GM12892 (cell line): Measurements from ENCODE around the gene UBE2L3.

ENCODE experiments used
- POLR2AphosphoS5 ChIP-seq: IDR thresholded peaks from 2 replicates; pipeline ENCODE4 v1.6.1; 2011; ENCODE audit warnings: low read depth, low read length, control low read depth
- TAF1 ChIP-seq: IDR thresholded peaks from 2 replicates; pipeline ENCODE4 v1.6.1; 2011; ENCODE audit warnings: low read depth, mild to moderate bottlenecking, control low read depth, low read length, borderline replicate concordance

GRCh38 chr22:21570398-21570797 lies 2.9 kb downstream of the UBE2L3 start:
- TF ChIP-seq POLR2AphosphoS5 (no peak), TAF1 (no peak)
